Endometrial microvascular endothelial cells (primary cell): Measurements from ENCODE around the gene ROR2. TPM values are rescaled to one million over a fixed set of nuclear protein-coding genes. Genes with fewer than 3 reads are reported as not detected.

Experiments
- in situ Hi-C: cut with HindIII; loops from 2 replicates; pipeline ENCODE4 v1.10.0; 2017; ENCODE audit warnings: low sequenced_read_pairs, low pct_unique_long_range_greater_than_20kb; ENCODE audit errors: inconsistent ontology term
- total RNA-seq: library from RNA; depleted of rRNA; stranded (reverse); fragments of >200 nt; gene quantifications from one replicate; pipeline ENCODE4 v1.2.3, GENCODE V29; 2015; ENCODE audit errors: inconsistent ontology term

The ROR2 gene
- total RNA-seq, 1 donor from 2014 or later = 0.09 TPM

GRCh38 chr9:91775708-91776028 lies 174.4 kb downstream of the ROR2 start:
- in situ Hi-C loops = no loop called here

DNA sequence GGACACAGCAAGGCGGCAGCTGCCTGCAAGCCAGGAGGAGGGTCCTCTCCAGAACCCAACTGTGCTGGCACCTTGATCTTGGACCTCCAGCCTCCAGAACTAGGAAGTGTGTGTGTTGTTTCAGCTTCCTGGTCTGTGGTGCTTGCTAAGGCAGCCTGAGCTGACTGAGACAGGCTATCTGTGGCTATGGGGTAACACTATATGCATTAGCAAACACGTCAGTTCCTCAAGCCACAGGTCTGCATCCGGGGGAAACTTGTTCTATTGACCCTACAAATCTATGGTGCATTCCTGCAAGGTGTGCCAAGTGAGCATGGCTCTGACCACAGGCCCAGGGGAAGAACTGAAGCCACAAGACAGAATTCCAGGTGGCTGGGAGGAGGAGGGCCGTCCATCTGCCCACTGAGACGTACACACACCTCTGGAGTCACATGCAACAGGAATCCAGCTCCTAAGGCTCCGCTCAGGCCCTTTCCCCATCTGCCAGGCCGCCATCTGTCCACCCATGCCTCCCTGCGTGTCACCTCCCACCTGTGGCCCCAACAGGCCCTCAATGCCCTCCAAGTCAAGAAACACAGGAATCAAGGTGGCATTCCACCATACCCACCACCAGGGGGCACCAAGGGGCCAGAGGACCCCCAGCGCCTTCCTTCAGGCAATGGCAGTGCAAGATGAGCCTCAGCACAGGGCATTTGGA lies 174.9 kb downstream of the ROR2 start:
- in situ Hi-C loops = no loop called here

DNA sequence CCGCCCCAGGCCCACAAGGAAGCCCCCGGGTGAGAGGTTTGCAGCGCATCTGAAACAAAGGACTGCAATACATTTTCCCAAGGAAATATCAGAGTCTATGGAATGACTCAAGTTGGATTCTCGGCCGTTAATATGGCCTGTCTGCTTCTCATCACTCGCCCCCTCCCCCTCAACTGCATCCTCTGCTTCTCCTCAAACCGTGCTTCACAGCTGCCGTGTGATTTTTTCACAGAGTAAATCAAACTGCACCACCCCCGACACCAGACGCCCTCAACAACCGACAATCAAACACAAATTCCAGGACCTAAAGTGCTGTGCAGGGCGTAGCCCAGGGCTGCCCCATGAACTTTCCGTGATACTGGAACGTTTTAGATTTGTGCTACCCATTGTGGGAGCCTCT lies 176.9 kb downstream of the ROR2 start:
- in situ Hi-C loops = no loop called here

DNA sequence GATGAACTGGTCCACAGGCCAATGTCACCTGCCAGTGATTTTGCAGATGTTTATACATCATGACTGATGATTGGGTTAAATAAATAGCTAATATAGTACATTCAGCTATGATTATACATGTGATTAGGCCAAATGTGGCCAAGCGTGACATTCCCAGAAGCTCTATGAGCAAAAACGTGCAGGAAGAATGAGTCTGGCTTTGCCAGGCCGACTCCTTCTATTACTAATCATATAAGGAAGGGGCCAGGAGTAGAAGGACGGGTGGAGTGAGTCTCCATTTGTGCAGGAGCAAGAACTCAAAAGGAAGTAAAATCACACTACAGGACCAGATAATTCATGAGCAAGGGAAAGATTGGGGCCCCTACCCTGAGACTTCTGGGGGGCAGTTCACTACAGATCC lies 178.2 kb downstream of the ROR2 start:
- in situ Hi-C loops = no loop called here

- in situ Hi-C loops = no loop called here
Observed at GRCh38 chr9:91771027-91771426, 179.0 kb downstream of the ROR2 start.

DNA sequence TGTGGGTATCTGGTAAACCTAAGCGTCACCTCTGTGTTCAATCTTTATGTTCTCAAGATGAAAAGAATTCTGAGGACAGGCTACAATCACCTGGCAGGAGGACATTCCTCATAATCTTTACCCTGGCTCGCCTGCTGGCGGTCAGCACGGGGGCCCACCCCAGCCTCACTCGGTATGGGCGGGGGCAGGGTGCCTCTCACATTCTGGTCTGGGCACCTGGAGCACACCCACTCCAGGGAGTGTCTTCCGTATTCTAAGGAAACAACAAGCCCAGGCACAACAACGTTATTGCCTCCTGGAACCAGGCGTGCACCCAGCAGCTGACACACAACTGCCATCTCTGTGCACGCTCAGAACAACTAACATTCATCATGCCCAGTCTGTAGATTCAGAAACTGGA lies 179.8 kb downstream of the ROR2 start:
- in situ Hi-C loops = no loop called here

- in situ Hi-C loops = no loop called here
Observed at GRCh38 chr9:91768977-91769916, 180.8 kb downstream of the ROR2 start.

GRCh38 chr9:91768507-91768906 lies 181.5 kb downstream of the ROR2 start:
- in situ Hi-C loops = no loop called here

- in situ Hi-C loops = no loop called here
Observed at GRCh38 chr9:91766315-91767069, 183.5 kb downstream of the ROR2 start.

DNA sequence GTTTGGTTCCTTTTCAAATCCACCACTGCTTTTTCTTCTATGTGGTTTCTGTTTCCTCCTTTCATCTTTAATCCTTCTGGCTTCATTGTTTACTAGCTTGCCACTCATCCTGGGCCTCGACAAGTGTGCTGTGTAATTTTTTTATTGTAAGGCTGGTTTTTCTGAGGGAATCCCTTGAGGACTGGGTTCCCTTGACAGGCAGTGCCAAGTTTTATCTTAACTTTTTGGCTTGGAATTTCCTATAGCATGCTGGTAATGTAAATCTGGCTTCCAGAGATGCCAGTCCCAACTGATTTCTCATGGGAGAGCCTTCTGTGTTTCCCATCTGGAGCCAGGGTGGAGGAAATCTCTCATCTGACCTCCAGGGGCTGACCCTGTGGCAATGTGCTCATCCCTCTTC lies 184.7 kb downstream of the ROR2 start:
- in situ Hi-C loops = no loop called here

- in situ Hi-C loops = no loop called here
Observed at GRCh38 chr9:91764661-91765060, 185.4 kb downstream of the ROR2 start.

- in situ Hi-C loops = no loop called here
Observed at GRCh38 chr9:91761362-91761761, 188.7 kb downstream of the ROR2 start.

GRCh38 chr9:91760906-91761305 lies 189.1 kb downstream of the ROR2 start:
- in situ Hi-C loops = no loop called here

- in situ Hi-C loops = no loop called here
Observed at GRCh38 chr9:91758491-91758981, 191.5 kb downstream of the ROR2 start.

DNA sequence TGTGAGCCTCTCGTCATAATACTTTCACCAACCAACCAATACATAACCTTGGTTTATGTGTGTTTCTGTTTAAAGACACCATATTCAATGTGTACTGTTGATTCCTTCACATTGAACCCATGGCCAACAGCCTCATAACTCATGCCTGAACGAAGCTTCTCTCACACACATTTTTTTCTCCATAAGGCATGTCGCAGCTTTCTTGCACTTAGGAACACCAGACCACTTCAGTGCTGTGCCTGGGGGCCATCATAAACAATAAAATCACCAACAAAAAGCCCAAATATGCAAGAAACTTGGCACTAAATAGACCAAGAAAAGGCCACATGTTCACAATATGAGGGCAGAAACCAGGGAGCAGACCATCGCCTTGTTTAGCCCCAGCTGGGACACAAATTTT lies 192.2 kb downstream of the ROR2 start:
- in situ Hi-C loops = no loop called here

- in situ Hi-C loops = no loop called here
Observed at GRCh38 chr9:91756510-91756780, 193.6 kb downstream of the ROR2 start.

DNA sequence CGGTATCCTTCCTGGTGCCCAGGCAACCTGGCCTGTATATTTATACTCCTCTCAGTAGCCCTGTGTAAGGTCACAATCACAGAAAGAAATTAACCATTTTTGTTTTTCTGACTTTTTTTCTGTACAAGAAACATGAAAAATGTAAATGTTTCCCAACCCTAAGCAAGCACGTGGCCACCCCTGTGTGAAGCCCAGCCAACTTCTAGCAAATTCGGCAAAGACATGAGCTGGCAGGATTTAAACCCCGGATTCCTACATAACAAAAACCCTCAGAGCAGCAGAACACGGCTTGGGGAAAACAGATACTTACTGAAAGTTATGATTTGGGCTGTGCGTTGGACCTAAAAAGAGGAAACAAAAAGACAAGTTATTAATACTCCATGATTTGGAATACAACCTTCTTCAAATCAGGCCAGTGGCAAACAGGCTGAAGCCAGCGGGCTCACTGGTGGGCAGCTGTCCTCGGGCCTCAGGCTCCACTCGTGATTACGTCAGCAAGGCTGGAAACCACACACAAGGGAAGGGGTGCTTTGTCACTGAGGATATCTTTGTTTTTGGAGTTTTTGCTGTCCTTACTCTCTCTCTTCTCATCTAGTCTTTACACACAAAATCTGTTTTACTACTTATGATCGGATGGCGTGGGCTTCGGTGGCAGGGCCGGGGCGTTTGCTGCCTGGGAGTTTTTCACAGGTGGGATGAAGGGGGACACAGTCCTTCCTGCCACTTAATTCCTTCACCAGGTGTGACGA lies 194.1 kb downstream of the ROR2 start:
- in situ Hi-C loops = no loop called here

- in situ Hi-C loops = no loop called here
Observed at GRCh38 chr9:91753711-91754110, 196.3 kb downstream of the ROR2 start.

DNA sequence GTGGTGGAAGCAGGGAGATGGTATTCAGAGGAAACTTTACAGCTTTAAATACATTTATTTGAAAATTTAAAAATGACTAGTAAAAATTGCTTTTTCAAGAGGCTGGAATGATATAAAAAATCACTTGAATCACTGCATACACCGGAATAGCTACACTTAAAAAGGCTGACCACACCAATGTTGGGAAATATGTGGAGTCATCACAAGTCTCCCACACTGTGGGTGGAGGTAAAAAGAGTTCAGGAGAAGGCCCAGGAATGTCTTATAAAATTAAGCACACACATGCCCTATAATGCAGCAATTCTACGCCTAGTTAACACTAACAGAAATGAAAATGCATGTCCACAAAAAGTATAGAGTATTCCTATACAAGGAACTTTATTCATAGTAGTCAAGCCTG lies 198.1 kb downstream of the ROR2 start:
- in situ Hi-C loops = no loop called here
